Skin epidermis (tissue), 12 donors: ENCODE measurements around the gene ABCA7.
A peak's percentile ranks its signal among the peaks of the same experiment; 100 is the strongest.
"Not testable (repeated sequence)": the region's sequence is repeated elsewhere in the genome, so short reads cannot be mapped to it uniquely, and the experiment has no call there.

Experiments used
- H3K27ac ChIP-seq, 21 experiments: fragments of 200-600 bp; sonication (generic) in 11 of 21; one replicate each; pipeline ENCODE4 v1.5.0; 2020; ENCODE audit warnings: mild to moderate bottlenecking in 3 of 21, inconsistent platforms in 2 of 21, moderate library complexity in 2 of 21
- H3K4me3 ChIP-seq, 7 experiments: fragments of 200-600 bp; sonication (generic) in 2 of 7; one replicate each; pipeline ENCODE4 v1.5.0; 2020; ENCODE audit warnings: inconsistent platforms in 2 of 7, mild to moderate bottlenecking in 2 of 7, moderate library complexity in 1 of 7

ABCA7 gene

GRCh38 chr19:1107661-1108261 lies 67.9 kb downstream of the ABCA7 start:
- Histone ChIP-seq H3K27ac (peak overlapping the region in 5 of 21 experiments; percentile 4 to 65 (median 14)), H3K4me3 (no peak overlapping the region)

- Histone ChIP-seq H3K27ac (peak overlapping the region in 1 of 21 experiments; percentile 6), H3K4me3 (no peak overlapping the region)
Observed at GRCh38 chr19:1108291-1109031, 68.6 kb downstream of the ABCA7 start.

GRCh38 chr19:1109032-1109551 lies 69.2 kb downstream of the ABCA7 start:
- Histone ChIP-seq H3K27ac (no peak overlapping the region), H3K4me3 (no peak overlapping the region)

- Histone ChIP-seq H3K4me3 (no peak overlapping the region), H3K27ac (peak overlapping the region in 1 of 21 experiments; percentile 4)
Observed at GRCh38 chr19:1109697-1110671, 70.1 kb downstream of the ABCA7 start.

GRCh38 chr19:1110809-1111640 lies 71.1 kb downstream of the ABCA7 start:
- no peak overlapping the region for H3K4me3 ChIP-seq
- H3K27ac ChIP-seq: peak overlapping the region in 11 of 21 experiments; percentile 21 to 85 (median 60)

GRCh38 chr19:1111641-1112267 lies 71.8 kb downstream of the ABCA7 start:
- H3K4me3 ChIP-seq: no peak overlapping the region
- peak overlapping the region in 11 of 21 experiments; percentile 21 to 85 (median 67) for H3K27ac ChIP-seq

- H3K27ac ChIP-seq: peak overlapping the region in 16 of 21 experiments; percentile 34 to 85 (median 70)
- no peak overlapping the region for H3K4me3 ChIP-seq
Observed at GRCh38 chr19:1112268-1113029, 72.5 kb downstream of the ABCA7 start.

GRCh38 chr19:1113030-1113985 lies 73.4 kb downstream of the ABCA7 start:
- peak overlapping the region in 19 of 21 experiments; percentile 9 to 85 (median 66) for H3K27ac ChIP-seq
- H3K4me3 ChIP-seq: no peak overlapping the region

GRCh38 chr19:1113986-1114483 lies 74.1 kb downstream of the ABCA7 start:
- Histone ChIP-seq H3K4me3 (no peak overlapping the region), H3K27ac (peak overlapping the region in 16 of 21 experiments; percentile 51 to 85 (median 70))

- H3K4me3 ChIP-seq: not testable (repeated sequence)
- H3K27ac ChIP-seq: peak overlapping the region in 1 of 21 experiments; percentile 85
Observed at GRCh38 chr19:1114728-1115127, 74.8 kb downstream of the ABCA7 start.
